Measurements from ENCODE around the gene LPP.

DNA sequence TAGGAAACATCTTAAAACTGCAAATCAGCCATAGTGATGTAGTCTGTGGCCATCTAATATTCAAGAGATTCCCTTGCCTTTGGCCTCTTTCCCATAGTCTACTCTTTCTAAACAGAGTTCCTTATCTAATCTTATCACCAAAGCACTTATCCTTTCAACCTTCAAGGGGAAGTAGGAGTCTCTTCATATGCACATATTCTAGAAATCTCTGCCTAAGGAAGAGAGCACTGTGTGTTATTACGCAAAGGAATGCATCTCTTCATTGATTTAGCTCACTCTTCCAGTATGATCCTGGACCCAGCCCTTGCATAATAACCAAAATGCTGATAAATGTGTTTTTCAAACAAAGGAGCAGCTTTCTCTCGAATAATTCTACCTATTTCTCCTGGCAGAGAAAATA, 764.1 kb downstream of the LPP start:
- TF ChIP-seq CTCF (IDR thresholded peaks at IDR 0.05; ENCODE audit: low read length) (no peak), EZH2 (IDR thresholded peaks at IDR 0.05; ENCODE audit: borderline replicate concordance, low read length) (no peak)
